ENCODE measurements around the gene OR52E2. TPM values are rescaled to one million over a fixed set of nuclear protein-coding genes. Genes with fewer than 3 reads are reported as not detected.

Gene OR52E2
- total and polyA plus RNA-seq, 7 experiments from 2014 or later, result not detected

GRCh38 chr11:5046754-5047330 lies 12.6 kb downstream of the OR52E2 start:
- CTCF ChIA-PET, result no interaction called here
- Histone ChIP-seq H3K27ac (ENCODE audit: low read depth, low read length) (no peak overlapping the region), H3K36me3 (ENCODE audit: control insufficient read depth in 2 of 3, insufficient read depth in 3 of 3, low read length in 3 of 3) (no peaks in the 10 kb centered on the region), H3K9me3 (ENCODE audit: control insufficient read depth in 2 of 3, low read length in 3 of 3) (no peaks in the 10 kb centered on the region), H3K4me1 (ENCODE audit: control insufficient read depth in 2 of 2, insufficient read depth in 2 of 2, low read length in 2 of 2) (no peaks in the 10 kb centered on the region), H3K27me3 (ENCODE audit: control insufficient read depth in 2 of 2, insufficient read depth in 2 of 2, low read length in 2 of 2) (no peaks in the 10 kb centered on the region), H3K4me3 (ENCODE audit: low read length) (no peak overlapping the region)
- Mint-ChIP-seq H3K27me3 (peaks cover 0 to 4% (median under 1%) of the 10 kb centered on the region in 5 donors), H3K9me3 (peaks cover 0 to 10% (median 0%) of the 10 kb centered on the region in 11 donors), H3K4me3 (no peak overlapping the region), H3K36me3 (no peaks in the 10 kb centered on the region), H3K27ac (no peak overlapping the region), H3K4me1 (no peaks in the 10 kb centered on the region)
- DNase-seq (no peak), ATAC-seq (no peak)
- POLR2A ChIA-PET, result no interaction called here
- intact Hi-C loops (cut with micrococcal nuclease), result no loop called here

GRCh38 chr11:5046226-5046625 lies 13.2 kb downstream of the OR52E2 start, which contains the start of gene OR52J3:
TSS of gene OR52J3 (plus strand) at chr11:5046526. CDS start at chr11:5046526, 0 bp downstream.
- Mint-ChIP-seq H3K4me3 (no peak within 1 kb of the TSS), H3K36me3 (no peaks in the 10 kb centered on the region), H3K27me3 (peaks cover 0 to 4% (median 0%) of the 10 kb centered on the region in 5 donors), H3K9me3 (peaks cover 0 to 10% (median 0%) of the 10 kb centered on the region in 11 donors), H3K4me1 (no peaks in the 10 kb centered on the region), H3K27ac (no peak within 1 kb of the TSS)
- Histone ChIP-seq H3K9me3 (ENCODE audit: control insufficient read depth in 2 of 3, low read length in 3 of 3) (no peaks in the 10 kb centered on the region), H3K27me3 (ENCODE audit: control insufficient read depth in 2 of 2, insufficient read depth in 2 of 2, low read length in 2 of 2) (no peaks in the 10 kb centered on the region), H3K27ac (ENCODE audit: low read depth, low read length) (no peak within 1 kb of the TSS), H3K36me3 (ENCODE audit: control insufficient read depth in 2 of 3, insufficient read depth in 3 of 3, low read length in 3 of 3) (no peaks in the 10 kb centered on the region), H3K4me3 (ENCODE audit: low read length) (no peak within 1 kb of the TSS), H3K4me1 (ENCODE audit: control insufficient read depth in 2 of 2, insufficient read depth in 2 of 2, low read length in 2 of 2) (no peaks in the 10 kb centered on the region)
- ATAC-seq, result no peak
- DNase-seq, result no peak
- CTCF ChIA-PET, result no interaction called here
- POLR2A ChIA-PET, result no interaction called here
- intact Hi-C loops (cut with micrococcal nuclease), result no loop called here

DNA sequence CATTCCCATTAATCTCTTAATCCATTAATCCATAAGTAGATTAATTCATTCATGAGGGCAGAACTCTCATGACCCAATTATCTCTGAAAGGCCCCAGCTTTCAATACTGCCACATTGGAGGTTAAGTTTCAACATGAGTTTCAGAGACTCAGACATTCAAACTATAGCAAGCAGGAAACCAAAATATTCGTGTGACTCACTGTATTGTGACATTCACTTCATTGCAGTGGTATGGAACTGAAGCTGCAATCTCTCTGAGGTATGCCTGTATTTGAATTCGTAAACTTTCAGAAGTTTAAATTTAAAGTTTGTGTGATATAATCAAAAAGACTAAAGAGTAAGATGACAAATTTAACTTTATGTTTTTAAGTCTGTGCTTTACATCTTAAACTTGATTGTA lies 16.0 kb downstream of the OR52E2 start:
- ChIA-PET POLR2A (no interaction called here), CTCF (no interaction called here)
- Mint-ChIP-seq H3K4me1 (no peaks in the 10 kb centered on the region), H3K36me3 (no peaks in the 10 kb centered on the region), H3K4me3 (no peak overlapping the region), H3K9me3 (peaks cover 0 to 10% (median 0%) of the 10 kb centered on the region in 11 donors), H3K27ac (no peak overlapping the region), H3K27me3 (peaks cover 0 to 6% (median 0%) of the 10 kb centered on the region in 5 donors)
- no peak for DNase-seq
- Histone ChIP-seq H3K9me3 (ENCODE audit: control insufficient read depth in 2 of 3, low read length in 3 of 3) (no peaks in the 10 kb centered on the region), H3K27ac (ENCODE audit: low read depth, low read length) (no peak overlapping the region), H3K4me1 (ENCODE audit: control insufficient read depth in 2 of 2, insufficient read depth in 2 of 2, low read length in 2 of 2) (no peaks in the 10 kb centered on the region), H3K36me3 (ENCODE audit: control insufficient read depth in 2 of 3, insufficient read depth in 3 of 3, low read length in 3 of 3) (no peaks in the 10 kb centered on the region), H3K27me3 (ENCODE audit: control insufficient read depth in 2 of 2, insufficient read depth in 2 of 2, low read length in 2 of 2) (no peaks in the 10 kb centered on the region), H3K4me3 (ENCODE audit: low read length) (no peak overlapping the region)
- intact Hi-C loops (cut with micrococcal nuclease), result no loop called here
- no peak for ATAC-seq

- no peak overlapping the region for H3K27ac Mint-ChIP-seq
- Histone ChIP-seq H3K4me1 (ENCODE audit: control insufficient read depth in 2 of 2, insufficient read depth in 2 of 2, low read length in 2 of 2) (no peaks in the 10 kb centered on the region), H3K36me3 (ENCODE audit: control insufficient read depth in 2 of 3, insufficient read depth in 3 of 3, low read length in 3 of 3) (no peaks in the 10 kb centered on the region), H3K27ac (ENCODE audit: low read depth, low read length) (no peak overlapping the region), H3K27me3 (ENCODE audit: control insufficient read depth in 2 of 2, insufficient read depth in 2 of 2, low read length in 2 of 2) (no peaks in the 10 kb centered on the region), H3K9me3 (ENCODE audit: control insufficient read depth in 2 of 3, low read length in 3 of 3) (no peaks in the 10 kb centered on the region), H3K4me3 (ENCODE audit: low read length) (no peak overlapping the region)
- no peaks in the 10 kb centered on the region for H3K36me3 Mint-ChIP-seq
- H3K4me1 Mint-ChIP-seq, result no peaks in the 10 kb centered on the region
- H3K27me3 Mint-ChIP-seq, result peaks cover 0 to 6% (median 0%) of the 10 kb centered on the region in 5 donors
- ChIA-PET POLR2A (no interaction called here), CTCF (no interaction called here)
- no peak overlapping the region for H3K4me3 Mint-ChIP-seq
- ATAC-seq, result no peak
- intact Hi-C loops (cut with micrococcal nuclease), result no loop called here
- no peak for DNase-seq
- H3K9me3 Mint-ChIP-seq, result peaks cover 0 to 12% (median 0%) of the 10 kb centered on the region in 11 donors
Observed at GRCh38 chr11:5042091-5042490, 17.3 kb downstream of the OR52E2 start.

DNA sequence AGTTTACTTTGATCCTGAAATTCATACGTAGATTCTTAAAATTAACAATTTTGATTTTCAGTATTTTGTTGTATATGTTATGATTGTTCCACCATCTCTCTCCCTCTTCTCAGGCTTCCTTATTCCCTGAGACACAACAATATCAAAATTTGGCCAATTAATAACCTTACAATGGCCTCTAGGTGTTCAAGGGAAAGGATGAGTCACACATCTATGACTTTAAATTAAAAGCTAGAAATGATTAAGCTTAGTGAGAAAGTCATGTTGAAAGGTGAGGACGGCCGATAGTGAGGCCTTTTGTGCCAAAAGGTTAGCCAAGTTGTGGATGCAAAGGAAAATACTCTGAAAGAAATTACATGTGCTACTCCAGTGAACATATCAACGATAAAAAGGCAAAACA lies 18.6 kb downstream of the OR52E2 start:
- Mint-ChIP-seq H3K9me3 (peaks cover 0 to 7% (median 0%) of the 10 kb centered on the region in 11 donors), H3K4me3 (no peak overlapping the region), H3K27me3 (peaks cover 0 to 6% (median 0%) of the 10 kb centered on the region in 5 donors), H3K27ac (no peak overlapping the region), H3K4me1 (no peaks in the 10 kb centered on the region), H3K36me3 (no peaks in the 10 kb centered on the region)
- H3K4me3 ChIP-seq (ENCODE audit: low read length), result no peak overlapping the region
- ATAC-seq (no peak), DNase-seq (no peak)
- no peaks in the 10 kb centered on the region for H3K36me3 ChIP-seq (ENCODE audit: control insufficient read depth in 2 of 3, insufficient read depth in 3 of 3, low read length in 3 of 3)
- H3K4me1 ChIP-seq (ENCODE audit: control insufficient read depth in 2 of 2, insufficient read depth in 2 of 2, low read length in 2 of 2), result no peaks in the 10 kb centered on the region
- POLR2A ChIA-PET, result no interaction called here
- intact Hi-C loops (cut with micrococcal nuclease), result no loop called here
- no peaks in the 10 kb centered on the region for H3K9me3 ChIP-seq (ENCODE audit: control insufficient read depth in 2 of 3, low read length in 3 of 3)
- no peaks in the 10 kb centered on the region for H3K27me3 ChIP-seq (ENCODE audit: control insufficient read depth in 2 of 2, insufficient read depth in 2 of 2, low read length in 2 of 2)
- H3K27ac ChIP-seq (ENCODE audit: low read depth, low read length), result no peak overlapping the region
- CTCF ChIA-PET, result no interaction called here

DNA sequence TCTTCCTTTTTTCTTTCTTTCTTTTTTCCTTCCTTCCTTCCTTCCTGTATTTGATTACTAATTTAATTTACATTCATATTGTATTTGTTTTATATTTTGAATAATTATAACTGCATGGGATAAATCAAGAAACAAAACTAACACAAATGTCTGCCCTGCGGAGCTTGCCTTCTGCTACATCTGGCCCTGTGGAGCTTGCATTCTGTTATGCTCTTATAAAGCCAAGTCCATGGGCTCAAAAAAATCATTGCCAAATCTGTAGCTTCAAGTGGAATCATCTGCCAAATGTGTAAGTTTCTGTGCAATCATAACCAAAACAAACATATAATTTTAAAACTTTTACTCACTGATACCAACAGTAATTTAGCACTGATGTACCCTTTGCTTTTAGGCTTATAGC lies 21.1 kb downstream of the OR52E2 start:
- Histone ChIP-seq H3K4me1 (ENCODE audit: control insufficient read depth in 2 of 2, insufficient read depth in 2 of 2, low read length in 2 of 2) (no peaks in the 10 kb centered on the region), H3K27ac (ENCODE audit: low read depth, low read length) (no peak overlapping the region), H3K4me3 (ENCODE audit: low read length) (no peak overlapping the region), H3K27me3 (ENCODE audit: control insufficient read depth in 2 of 2, insufficient read depth in 2 of 2, low read length in 2 of 2) (no peaks in the 10 kb centered on the region), H3K36me3 (ENCODE audit: control insufficient read depth in 2 of 3, insufficient read depth in 3 of 3, low read length in 3 of 3) (no peaks in the 10 kb centered on the region), H3K9me3 (ENCODE audit: control insufficient read depth in 2 of 3, low read length in 3 of 3) (no peaks in the 10 kb centered on the region)
- Mint-ChIP-seq H3K4me3 (no peak overlapping the region), H3K9me3 (peaks cover 0 to 7% (median 0%) of the 10 kb centered on the region in 11 donors), H3K4me1 (no peaks in the 10 kb centered on the region), H3K36me3 (no peaks in the 10 kb centered on the region), H3K27me3 (peaks cover 0 to 6% (median 0%) of the 10 kb centered on the region in 5 donors), H3K27ac (no peak overlapping the region)
- CTCF ChIA-PET, result no interaction called here
- intact Hi-C loops (cut with micrococcal nuclease), result no loop called here
- DNase-seq, result no peak
- no peak for ATAC-seq
- POLR2A ChIA-PET, result no interaction called here

DNA sequence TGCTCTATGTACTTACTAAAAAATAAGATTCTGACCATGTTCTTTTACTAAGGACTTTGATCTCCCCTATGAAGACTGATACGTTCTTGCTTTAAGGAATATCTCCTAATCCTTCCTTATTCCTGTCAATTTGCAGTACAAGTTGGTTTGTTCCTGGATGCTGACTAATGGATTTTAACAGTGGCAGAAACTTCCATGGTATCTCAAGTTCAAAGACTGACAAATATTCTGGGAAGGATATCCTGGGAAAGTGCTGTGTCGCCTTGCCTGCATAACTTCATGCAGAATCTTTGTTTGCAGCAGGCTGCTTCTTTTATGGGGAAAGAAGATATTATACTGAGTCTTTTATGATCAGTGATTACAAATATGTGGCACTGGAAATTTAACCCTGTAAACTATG lies 21.5 kb downstream of the OR52E2 start:
- Histone ChIP-seq H3K27me3 (ENCODE audit: control insufficient read depth in 2 of 2, insufficient read depth in 2 of 2, low read length in 2 of 2) (no peaks in the 10 kb centered on the region), H3K9me3 (ENCODE audit: control insufficient read depth in 2 of 3, low read length in 3 of 3) (no peaks in the 10 kb centered on the region), H3K27ac (ENCODE audit: low read depth, low read length) (no peak overlapping the region), H3K4me3 (ENCODE audit: low read length) (no peak overlapping the region), H3K4me1 (ENCODE audit: control insufficient read depth in 2 of 2, insufficient read depth in 2 of 2, low read length in 2 of 2) (no peaks in the 10 kb centered on the region), H3K36me3 (ENCODE audit: control insufficient read depth in 2 of 3, insufficient read depth in 3 of 3, low read length in 3 of 3) (no peaks in the 10 kb centered on the region)
- no peak for DNase-seq
- Mint-ChIP-seq H3K36me3 (no peaks in the 10 kb centered on the region), H3K27me3 (peaks cover 0 to 6% (median 0%) of the 10 kb centered on the region in 5 donors), H3K4me3 (no peak overlapping the region), H3K27ac (no peak overlapping the region), H3K9me3 (peaks cover 0 to 7% (median 0%) of the 10 kb centered on the region in 11 donors), H3K4me1 (no peaks in the 10 kb centered on the region)
- ChIA-PET CTCF (no interaction called here), POLR2A (no interaction called here)
- intact Hi-C loops (cut with micrococcal nuclease), result no loop called here
- ATAC-seq, result no peak
